Liver (tissue), 9 donors: Measurements from ENCODE around the gene HHIPL1. TPM values are rescaled to one million over a fixed set of nuclear protein-coding genes. Genes with fewer than 3 reads are reported as not detected.

Source experiments
- DNase-seq: peaks from one replicate; pipeline ENCODE4 v3.0.0-alpha.2; 2017; ENCODE audit warnings: low spot score
- H3K27ac ChIP-seq, 2 donors: one replicate each; pipeline ENCODE4 v1.7.0; 2013; ENCODE audit warnings: inconsistent platforms in 2 of 2, low read length in 2 of 2, control low read depth in 1 of 2, low read depth in 1 of 2, mild to moderate bottlenecking in 1 of 2
- H3K27me3 ChIP-seq, 4 donors: one replicate each; pipeline versions ENCODE4 v1.6.1 to v1.7.0; 2013; ENCODE audit warnings: low read length in 3 of 4, inconsistent platforms in 1 of 4, mild to moderate bottlenecking in 1 of 4, moderate library complexity in 1 of 4; ENCODE audit not compliant: control insufficient read depth in 4 of 4, insufficient read depth in 4 of 4
- H3K36me3 ChIP-seq, 4 donors: one replicate each; pipeline versions ENCODE4 v1.6.1 to v1.7.0; 2013; ENCODE audit warnings: low read length in 3 of 4, mild to moderate bottlenecking in 3 of 4, low read depth in 1 of 4, moderate library complexity in 1 of 4; ENCODE audit not compliant: control insufficient read depth in 4 of 4, insufficient read depth in 3 of 4
- H3K4me1 ChIP-seq, 4 donors: one replicate each; pipeline versions ENCODE4 v1.6.1 to v1.7.0; 2013; ENCODE audit warnings: low read length in 3 of 4, mild to moderate bottlenecking in 3 of 4, moderate library complexity in 1 of 4; ENCODE audit not compliant: control insufficient read depth in 4 of 4, insufficient read depth in 4 of 4
- H3K4me3 ChIP-seq, 3 donors: one replicate each; pipeline versions ENCODE4 v1.6.1 to v1.7.0; 2013; ENCODE audit warnings: low read length in 3 of 3, control low read depth in 1 of 3, low read depth in 1 of 3, mild to moderate bottlenecking in 1 of 3
- H3K9ac ChIP-seq, 2 donors: one replicate each; pipeline ENCODE4 v1.7.0; 2013; ENCODE audit warnings: low read length in 2 of 2, mild to moderate bottlenecking in 2 of 2, moderate library complexity in 2 of 2, control low read depth in 1 of 2, low read depth in 1 of 2
- H3K9me3 ChIP-seq, 4 donors: one replicate each; pipeline versions ENCODE4 v1.6.1 to v1.7.0; 2013; ENCODE audit warnings: low read length in 3 of 4; ENCODE audit not compliant: control insufficient read depth in 4 of 4
- ATF3 ChIP-seq: IDR thresholded peaks from 2 replicates; pipeline ENCODE4 v1.6.1; 2016; ENCODE audit warnings: antibody characterized with exemption
- CTCF ChIP-seq: fragments of 150-350 bp; IDR thresholded peaks from 2 replicates; pipeline ENCODE4 v1.5.1; 2017; ENCODE audit warnings: improper control_type of control experiment, low read depth, low read length; ENCODE audit not compliant: missing input control
- EGR1 ChIP-seq, 2 donors: IDR thresholded peaks; 2 replicates each; pipeline ENCODE4 v1.6.1; 2016 to 2018; ENCODE audit warnings: antibody characterized with exemption in 2 of 2, low read depth in 2 of 2
- FOXA1 ChIP-seq: IDR thresholded peaks from 2 replicates; pipeline ENCODE4 v1.6.1; 2016; ENCODE audit warnings: antibody characterized with exemption
- FOXA2 ChIP-seq: IDR thresholded peaks from 2 replicates; pipeline ENCODE4 v1.6.1; 2016; ENCODE audit warnings: antibody characterized with exemption
- GABPA ChIP-seq, 2 donors: IDR thresholded peaks in 1 of 2; conservative IDR thresholded peaks in 1 of 2; 2 replicates each; pipeline ENCODE4 v1.6.1; 2016; ENCODE audit warnings: antibody characterized with exemption in 2 of 2, mild to moderate bottlenecking in 1 of 2, moderate library complexity in 1 of 2
- HNF4A ChIP-seq, 2 donors: conservative IDR thresholded peaks; 2 replicates each; pipeline ENCODE4 v1.6.1; 2016; ENCODE audit warnings: antibody characterized with exemption in 2 of 2, mild to moderate bottlenecking in 2 of 2
- HNF4G ChIP-seq: IDR thresholded peaks from 2 replicates; pipeline ENCODE4 v1.6.1; 2016; ENCODE audit warnings: antibody characterized with exemption
- JUND ChIP-seq, 2 donors: IDR thresholded peaks; 2 replicates each; pipeline ENCODE4 v1.6.1; 2016; ENCODE audit warnings: antibody characterized with exemption in 2 of 2
- NR2F2 ChIP-seq: IDR thresholded peaks from 2 replicates; pipeline ENCODE4 v1.6.1; 2016; ENCODE audit warnings: antibody characterized with exemption
- RAD21 ChIP-seq, 2 donors: IDR thresholded peaks; 2 replicates each; pipeline ENCODE4 v1.6.1; 2016; ENCODE audit warnings: antibody characterized with exemption in 2 of 2, mild to moderate bottlenecking in 2 of 2
- REST ChIP-seq: IDR thresholded peaks from 2 replicates; pipeline ENCODE4 v1.6.1; 2016; ENCODE audit warnings: antibody characterized with exemption, mild to moderate bottlenecking
- RXRA ChIP-seq, 2 donors: IDR thresholded peaks; 2 replicates each; pipeline ENCODE4 v1.6.1; 2017 to 2018; ENCODE audit warnings: antibody characterized with exemption in 2 of 2, mild to moderate bottlenecking in 1 of 2
- SP1 ChIP-seq: IDR thresholded peaks from 2 replicates; pipeline ENCODE4 v1.6.1; 2018; ENCODE audit warnings: antibody characterized with exemption, mild to moderate bottlenecking
- YY1 ChIP-seq: IDR thresholded peaks from 2 replicates; pipeline ENCODE4 v1.6.1; 2016; ENCODE audit warnings: antibody characterized with exemption, mild to moderate bottlenecking
- ZBTB33 ChIP-seq: IDR thresholded peaks from 2 replicates; pipeline ENCODE4 v1.6.1; 2016; ENCODE audit warnings: antibody characterized with exemption
- WGBS: extraction: QIAGEN DNeasy Blood & Tissue Kit; methylation state at CpG from one replicate; pipeline ENCODE4 v1.1.7; 2013; 5-methylcytosine and 5-hydroxymethylcytosine counted together
- polyA plus RNA-seq, 2 donors: library from polyadenylated mRNA; stranded (reverse) in 1 of 2; unstranded in 1 of 2; fragments of 200-250 nt in 1 of 2; fragments of >200 nt in 1 of 2; fragmentation: Nextera tagmentation in 1 of 2; extraction: Ambion mirVana in 1 of 2; gene quantifications; one replicate each; pipeline versions ENCODE4 v1.2.1 to v1.2.3, GENCODE V29; 2013 to 2015
- total RNA-seq, 2 donors: library from RNA; depleted of rRNA; stranded (reverse); fragments of >200 nt; gene quantifications; one replicate each; pipeline ENCODE4 v1.2.3, GENCODE V29; 2014
- TF ChIP-seq, protein P1 (sequence below): IDR thresholded peaks from 2 replicates; pipeline ENCODE4 v1.6.1; 2016; ENCODE audit warnings: antibody characterized with exemption
- donor health status: healthy.
- donor health status: healthy.
- donor health status: healthy.
- donor health status: healthy.
- donor health status: healthy.

The HHIPL1 gene
- total and polyA plus RNA-seq, 4 donors, result 0.96 to 1.7 (median 1.0) TPM

- Histone ChIP-seq H3K9me3 (no peaks in the 10 kb centered on the region), H3K4me3 (no peak overlapping the region), H3K27me3 (no peaks in the 10 kb centered on the region), H3K4me1 (peaks cover 0 to 12% (median 2%) of the 10 kb centered on the region in 4 donors), H3K9ac (no peak overlapping the region), H3K27ac (no peak overlapping the region), H3K36me3 (no peaks in the 10 kb centered on the region)
- TF ChIP-seq, protein P1, sequence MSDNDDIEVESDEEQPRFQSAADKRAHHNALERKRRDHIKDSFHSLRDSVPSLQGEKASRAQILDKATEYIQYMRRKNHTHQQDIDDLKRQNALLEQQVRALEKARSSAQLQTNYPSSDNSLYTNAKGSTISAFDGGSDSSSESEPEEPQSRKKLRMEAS, result no peak
- TF ChIP-seq CTCF, result no peak
- TF ChIP-seq ZBTB33, result no peak
- TF ChIP-seq FOXA1, result no peak
- no peak for TF ChIP-seq SP1
- no peak for TF ChIP-seq RXRA (IDR thresholded peaks at IDR 0.05)
- no peak for TF ChIP-seq GABPA (IDR thresholded peaks at IDR 0.05 in 1 of 2, conservative IDR thresholded peaks at IDR 0.05 in 1 of 2)
- TF ChIP-seq YY1, result no peak
- no peak for TF ChIP-seq ATF3
- TF ChIP-seq RAD21 (IDR thresholded peaks at IDR 0.05), result no peak
- 69% methylated on average over 18 of the region's 18 CpGs for WGBS
- peak; percentile 29 for DNase-seq
These were observed 81.0 kb downstream of the HHIPL1 start for GRCh38 chr14:99725774-99726537.

DNA sequence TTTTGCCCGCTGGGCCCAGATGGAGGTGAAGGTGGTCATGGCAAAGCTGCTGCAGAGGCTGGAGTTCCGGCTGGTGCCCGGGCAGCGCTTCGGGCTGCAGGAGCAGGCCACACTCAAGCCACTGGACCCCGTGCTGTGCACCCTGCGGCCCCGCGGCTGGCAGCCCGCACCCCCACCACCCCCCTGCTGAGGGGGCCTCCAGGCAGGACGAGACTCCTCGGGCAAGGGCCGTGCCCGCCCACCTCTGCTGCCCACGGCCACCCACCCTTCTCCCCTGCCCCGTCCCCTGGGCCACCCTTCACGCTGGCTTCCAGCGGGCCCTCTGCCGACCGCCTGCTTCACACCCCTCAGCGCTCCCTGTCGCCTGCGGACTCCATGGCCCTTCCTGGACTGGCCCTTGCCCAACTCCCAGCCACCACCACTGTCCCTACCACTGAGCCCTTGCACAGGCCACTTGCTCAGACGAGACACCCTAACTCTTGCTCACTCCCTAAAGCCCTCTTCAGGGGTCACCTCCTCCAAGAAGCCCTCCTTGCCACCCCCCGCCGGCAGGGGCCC is 81.7 kb downstream of the HHIPL1 start:
- Histone ChIP-seq H3K4me1 (peaks cover 0 to 15% (median 2%) of the 10 kb centered on the region in 4 donors), H3K36me3 (no peaks in the 10 kb centered on the region), H3K27me3 (no peaks in the 10 kb centered on the region), H3K4me3 (no peak overlapping the region), H3K27ac (no peak overlapping the region), H3K9ac (no peak overlapping the region), H3K9me3 (no peaks in the 10 kb centered on the region)
- 80% methylated on average over 26 of the region's 26 CpGs for WGBS
- peak; percentile 22 for DNase-seq
- TF ChIP-seq JUND (IDR thresholded peaks at IDR 0.05) (no peak), RXRA (IDR thresholded peaks at IDR 0.05) (no peak), HNF4G (no peak), GABPA (IDR thresholded peaks at IDR 0.05 in 1 of 2, conservative IDR thresholded peaks at IDR 0.05 in 1 of 2) (no peak), REST (no peak), YY1 (no peak), EGR1 (IDR thresholded peaks at IDR 0.05; ENCODE audit: low read depth in 2 of 2) (no peak), HNF4A (conservative IDR thresholded peaks at IDR 0.05) (no peak), SP1 (no peak), ATF3 (no peak), FOXA2 (no peak), CTCF (no peak), NR2F2 (no peak)
- TF ChIP-seq, protein P1, result no peak
